ENCODE data around the gene TRAF3IP1. TPM values are rescaled to one million over a fixed set of nuclear protein-coding genes. Genes with fewer than 3 reads are reported as not detected.

The TRAF3IP1 gene
- total RNA-seq, 6 experiments from 2014 or later, result 15.7 to 21.7 (median 17.6) TPM

GRCh38 chr2:238351315-238351714, 31.0 kb downstream of the TRAF3IP1 start:
- DNase-seq, result no peak
- TF ChIP-seq CTCF (IDR thresholded peaks at IDR 0.05), result no peak
- Mint-ChIP-seq H3K9me3 (no peaks in the 10 kb centered on the region), H3K4me1 (ENCODE audit: low read depth) (no peaks in the 10 kb centered on the region), H3K27ac (no peak overlapping the region), H3K4me3 (no peak overlapping the region), H3K27me3 (ENCODE audit: insufficient read depth) (peaks cover 2% of the 10 kb centered on the region; the same call in 1 of the 2 replicates), H3K36me3 (ENCODE audit: low read depth) (peaks cover 7% of the 10 kb centered on the region; the same call in 1 of the 2 replicates)

- H3K9me3 Mint-ChIP-seq, result no peaks in the 10 kb centered on the region
- H3K27me3 Mint-ChIP-seq (ENCODE audit: insufficient read depth), result peaks cover 2% of the 10 kb centered on the region; the same call in 1 of the 2 replicates
- peaks cover 7% of the 10 kb centered on the region; the same call in 1 of the 2 replicates for H3K36me3 Mint-ChIP-seq (ENCODE audit: low read depth)
- no peak for TF ChIP-seq CTCF (IDR thresholded peaks at IDR 0.05)
- H3K4me1 Mint-ChIP-seq (ENCODE audit: low read depth), result peaks cover 1% of the 10 kb centered on the region; the same call in 1 of the 2 replicates
- H3K27ac Mint-ChIP-seq, result no peak overlapping the region
- DNase-seq, result no peak
- no peak overlapping the region for H3K4me3 Mint-ChIP-seq
Observed at GRCh38 chr2:238352361-238352760, 32.0 kb downstream of the TRAF3IP1 start.

GRCh38 chr2:238358769-238359168, 38.5 kb downstream of the TRAF3IP1 start:
- Mint-ChIP-seq H3K27me3 (ENCODE audit: insufficient read depth) (no peaks in the 10 kb centered on the region; the same call in 1 of the 2 replicates), H3K4me3 (no peak overlapping the region), H3K9me3 (no peaks in the 10 kb centered on the region), H3K36me3 (ENCODE audit: low read depth) (peaks cover 10% of the 10 kb centered on the region; the same call in 1 of the 2 replicates), H3K4me1 (ENCODE audit: low read depth) (peaks cover 6% of the 10 kb centered on the region; the same call in 1 of the 2 replicates), H3K27ac (no peak overlapping the region)
- TF ChIP-seq CTCF (IDR thresholded peaks at IDR 0.05), result no peak
- no peak for DNase-seq

- Mint-ChIP-seq H3K4me1 (ENCODE audit: low read depth) (peaks cover 6% of the 10 kb centered on the region), H3K4me3 (no peak overlapping the region), H3K9me3 (no peaks in the 10 kb centered on the region), H3K36me3 (ENCODE audit: low read depth) (peaks cover 10% of the 10 kb centered on the region; the same call in 1 of the 2 replicates), H3K27ac (no peak overlapping the region), H3K27me3 (ENCODE audit: insufficient read depth) (no peaks in the 10 kb centered on the region; the same call in 1 of the 2 replicates)
- DNase-seq, result no peak
- no peak for TF ChIP-seq CTCF (IDR thresholded peaks at IDR 0.05)
Observed at GRCh38 chr2:238359403-238359802, 39.1 kb downstream of the TRAF3IP1 start.

- Mint-ChIP-seq H3K9me3 (no peaks in the 10 kb centered on the region), H3K4me1 (ENCODE audit: low read depth) (peaks cover 12% of the 10 kb centered on the region), H3K27me3 (ENCODE audit: insufficient read depth) (no peaks in the 10 kb centered on the region; the same call in 1 of the 2 replicates), H3K4me3 (no peak overlapping the region), H3K36me3 (ENCODE audit: low read depth) (peaks cover 10% of the 10 kb centered on the region; the same call in 1 of the 2 replicates), H3K27ac (no peak overlapping the region)
- DNase-seq, result no peak
- TF ChIP-seq CTCF (IDR thresholded peaks at IDR 0.05), result no peak
Observed at GRCh38 chr2:238361877-238362276, 41.6 kb downstream of the TRAF3IP1 start.

All from HFFc6 (cell line).